GM19438 (cell line): ENCODE measurements around the gene PTPRN.
"Not testable (repeated sequence)": the region's sequence is repeated elsewhere in the genome, so short reads cannot be mapped to it uniquely, and the experiment has no call there.

Source experiments
- ATAC-seq: cut with Tn5 transposase; IDR thresholded peaks from one replicate; pipeline ENCODE4 v1.9.1; 2021; ENCODE audit warnings: low read depth; ENCODE audit not compliant: unreplicated experiment

PTPRN gene

GRCh38 chr2:219272356-219272755 lies 36.8 kb downstream of the PTPRN start:
- no peak for ATAC-seq

DNA sequence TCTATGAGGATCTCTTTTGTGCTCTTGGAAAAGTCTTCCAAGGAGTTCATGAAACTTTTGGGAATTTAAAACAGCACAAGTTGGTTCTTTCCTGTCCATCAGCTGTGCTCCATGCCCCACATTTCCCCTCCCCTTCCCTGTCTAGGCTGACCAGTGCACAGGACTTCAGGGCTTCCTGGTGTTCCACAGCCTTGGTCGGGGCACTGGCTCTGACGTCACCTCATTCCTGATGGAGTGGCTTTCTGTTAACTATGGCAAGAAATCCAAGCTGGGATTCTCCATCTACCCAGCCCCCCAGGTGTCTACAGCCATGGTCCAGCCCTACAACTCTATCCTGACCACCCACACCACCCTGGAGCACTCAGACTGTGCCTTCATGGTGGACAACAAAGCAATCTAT lies 38.2 kb downstream of the PTPRN start:
- ATAC-seq: no peak

GRCh38 chr2:219270055-219270372 lies 39.2 kb downstream of the PTPRN start:
- ATAC-seq: no peak

GRCh38 chr2:219269362-219270054 lies 39.7 kb downstream of the PTPRN start:
- ATAC-seq: no peak

- ATAC-seq: no peak
Measured at GRCh38 chr2:219268294-219268693, 40.9 kb downstream of the PTPRN start.

GRCh38 chr2:219266886-219267285 lies 42.3 kb downstream of the PTPRN start:
- no peak for ATAC-seq

DNA sequence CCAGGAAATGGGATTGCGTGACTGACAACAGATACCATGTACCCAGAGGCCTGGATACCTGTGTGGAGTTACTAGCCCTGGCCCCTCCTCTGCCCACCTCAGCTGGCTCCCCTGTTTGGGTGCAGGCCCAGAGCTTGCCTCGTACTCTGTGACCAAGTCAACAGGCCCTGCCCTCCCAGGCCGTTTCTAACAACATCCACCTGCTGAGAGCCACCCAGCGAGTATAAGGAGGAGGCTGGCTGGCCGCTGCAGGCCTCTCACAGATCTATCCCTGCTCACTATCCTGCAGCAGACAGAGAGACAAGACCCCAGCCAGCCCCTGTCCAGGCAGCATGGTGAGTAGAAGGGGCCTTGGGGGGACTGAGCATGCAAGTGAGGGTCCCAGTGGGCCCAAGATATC lies 43.0 kb downstream of the PTPRN start:
- ATAC-seq: no peak

- ATAC-seq: no peak
Measured at GRCh38 chr2:219261024-219261855, 48.0 kb downstream of the PTPRN start.

- not testable (repeated sequence) for ATAC-seq
Measured at GRCh38 chr2:219258942-219259341, 50.3 kb downstream of the PTPRN start.

- peak; percentile 28 for ATAC-seq
Measured at GRCh38 chr2:219254590-219255201, 54.5 kb downstream of the PTPRN start.

GRCh38 chr2:219253753-219254589 lies 55.2 kb downstream of the PTPRN start, which contains the start of gene TUBA4A:
TUBA4A (minus strand) TSS chr2:219253918; CDS start chr2:219253858, 60 bp downstream.
- peak; percentile 36 for ATAC-seq

- ATAC-seq: peak; percentile 14
Measured at GRCh38 chr2:219252900-219253752, 56.1 kb downstream of the PTPRN start, which contains the start of gene TUBA4B. TUBA4B (plus strand) TSS chr2:219253243; CDS start chr2:219253408, 165 bp downstream.

DNA sequence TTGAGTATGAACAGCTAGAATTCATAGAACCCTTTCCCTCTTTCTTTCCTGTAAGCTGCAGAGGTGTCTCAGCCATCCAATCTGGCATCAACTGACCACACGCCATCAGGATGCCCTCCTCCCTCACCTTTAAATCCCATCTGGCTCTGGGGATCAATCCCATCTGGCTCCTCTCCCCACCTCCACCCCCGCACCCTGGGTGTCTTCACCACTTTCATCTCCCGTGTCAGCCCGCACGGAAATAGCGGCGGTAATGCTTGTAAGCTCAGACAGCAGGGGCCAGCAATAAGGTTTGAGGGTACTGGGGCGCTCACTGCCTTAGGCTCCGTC lies 56.7 kb downstream of the PTPRN start:
- ATAC-seq: no peak

- ATAC-seq: no peak
Measured at GRCh38 chr2:219252084-219252483, 57.1 kb downstream of the PTPRN start.

DNA sequence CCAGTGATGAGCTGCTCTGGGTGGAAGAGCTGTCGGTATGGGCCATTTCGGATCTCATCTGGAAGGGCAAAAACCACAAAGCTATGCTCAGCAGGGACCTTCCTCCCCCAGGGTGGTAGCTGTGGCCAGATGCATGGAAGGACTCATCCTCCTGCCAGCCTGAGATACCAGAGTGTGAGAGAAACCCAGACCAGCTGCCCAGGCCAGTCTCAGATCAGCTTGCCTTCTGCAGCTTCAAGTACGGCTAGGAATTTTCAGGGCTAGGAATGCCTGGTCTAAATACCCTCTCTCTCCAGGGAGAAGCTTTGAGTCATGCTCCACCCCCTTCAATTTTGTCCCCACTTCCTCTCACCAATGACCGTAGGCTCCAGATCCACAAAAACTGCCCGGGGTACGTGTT lies 57.5 kb downstream of the PTPRN start:
- ATAC-seq: no peak

DNA sequence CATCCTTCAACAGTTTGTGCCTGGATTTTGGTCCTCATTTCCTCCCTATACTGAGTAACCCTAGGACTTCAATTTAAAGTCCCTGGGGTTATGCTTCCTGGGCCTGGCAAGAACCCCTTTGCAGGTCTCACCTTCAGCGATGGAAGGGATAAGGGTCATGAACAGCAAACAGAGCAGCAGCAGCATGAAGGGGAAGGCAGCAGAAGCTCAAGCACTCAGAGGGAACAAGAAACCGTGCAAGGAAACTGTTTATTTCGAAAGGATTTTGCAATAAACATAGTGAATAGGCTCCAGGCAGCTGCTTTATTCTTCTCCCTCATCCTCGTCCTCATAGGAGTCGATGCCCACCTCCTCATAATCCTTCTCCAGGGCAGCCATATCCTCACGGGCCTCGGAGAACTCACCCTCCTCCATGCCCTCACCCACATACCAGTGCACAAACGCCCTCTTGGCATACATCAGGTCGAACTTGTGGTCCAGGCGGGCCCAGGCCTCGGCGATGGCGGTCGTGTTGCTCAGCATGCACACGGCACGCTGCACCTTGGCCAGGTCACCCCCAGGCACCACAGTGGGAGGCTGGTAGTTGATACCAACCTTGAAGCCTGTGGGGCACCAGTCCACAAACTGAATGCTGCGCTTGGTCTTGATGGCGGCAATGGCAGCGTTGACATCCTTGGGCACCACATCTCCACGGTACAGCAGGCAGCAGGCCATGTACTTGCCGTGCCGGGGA lies 59.0 kb downstream of the PTPRN start:
- ATAC-seq: no peak

GRCh38 chr2:219249203-219249980 lies 59.8 kb downstream of the PTPRN start:
- ATAC-seq: peak; percentile 49

- ATAC-seq: no peak
Measured at GRCh38 chr2:219248845-219249202, 60.4 kb downstream of the PTPRN start.
